Astrocyte (in vitro differentiated cells and primary cell): ENCODE data around the gene HOXC9. TPM values are rescaled to one million over a fixed set of nuclear protein-coding genes. Genes with fewer than 3 reads are reported as not detected.

ENCODE experiments used
- DNase-seq: peaks from one replicate; pipeline ENCODE4 v3.0.0-alpha.2; 2010; ENCODE audit warnings: low read depth
- FAIRE-seq: peaks from 2 replicates; lab custom pipeline; 2011; peaks lifted over from hg19 to GRCh38; lab: Jason Lieb, UNC
- H2AFZ ChIP-seq: 2 replicates; pipeline ENCODE4 v1.6.0; 2012; ENCODE audit warnings: low read depth, low read length, inconsistent platforms
- H3K27ac ChIP-seq: 2 replicates; pipeline ENCODE4 v1.5.1; 2011; ENCODE audit warnings: low read depth, low read length, inconsistent platforms
- H3K27me3 ChIP-seq: 2 replicates; pipeline ENCODE4 v1.6.0; 2011; ENCODE audit warnings: low read length, inconsistent platforms; ENCODE audit not compliant: insufficient read depth
- H3K36me3 ChIP-seq: 2 replicates; pipeline ENCODE4 v1.5.1; 2011; ENCODE audit warnings: low read length, inconsistent platforms; ENCODE audit not compliant: insufficient read depth
- H3K4me1 ChIP-seq: 2 replicates; pipeline ENCODE4 v1.5.1; 2011; ENCODE audit warnings: low read length, inconsistent platforms; ENCODE audit not compliant: insufficient read depth
- H3K4me2 ChIP-seq: 2 replicates; pipeline ENCODE4 v1.6.0; 2012; ENCODE audit warnings: low read length, inconsistent platforms
- H3K4me3 ChIP-seq: 2 replicates; pipeline ENCODE4 v1.5.1; 2011; ENCODE audit warnings: low read depth, mild to moderate bottlenecking, low read length, inconsistent platforms; ENCODE audit not compliant: insufficient read depth
- H3K79me2 ChIP-seq: 2 replicates; pipeline ENCODE4 v1.6.0; 2012; ENCODE audit warnings: mild to moderate bottlenecking, low read length, inconsistent platforms; ENCODE audit not compliant: insufficient read depth
- H3K9ac ChIP-seq: 2 replicates; pipeline ENCODE4 v1.6.0; 2012; ENCODE audit warnings: mild to moderate bottlenecking, low read length, inconsistent platforms
- H3K9me3 ChIP-seq: 2 replicates; pipeline ENCODE4 v1.5.1; 2012; ENCODE audit warnings: low read depth, mild to moderate bottlenecking, low read length, inconsistent platforms; ENCODE audit not compliant: insufficient read depth
- H4K20me1 ChIP-seq: 2 replicates; pipeline ENCODE4 v1.6.0; 2012; ENCODE audit warnings: low read length, inconsistent platforms; ENCODE audit not compliant: insufficient read depth
- H3K27ac Mint-ChIP-seq: one replicate; pipeline ENCODE4 v1.8.0; 2021; ENCODE audit warnings: mild to moderate bottlenecking, mixed read lengths; ENCODE audit not compliant: unreplicated experiment
- H3K27me3 Mint-ChIP-seq: one replicate; pipeline ENCODE4 v1.8.0; 2021; ENCODE audit warnings: low read depth, mixed read lengths; ENCODE audit not compliant: unreplicated experiment
- H3K36me3 Mint-ChIP-seq: one replicate; pipeline ENCODE4 v1.8.0; 2021; ENCODE audit warnings: low read depth, mixed read lengths; ENCODE audit not compliant: unreplicated experiment
- H3K4me1 Mint-ChIP-seq: one replicate; pipeline ENCODE4 v1.8.0; 2021; ENCODE audit warnings: low read depth, mixed read lengths; ENCODE audit not compliant: unreplicated experiment
- H3K4me3 Mint-ChIP-seq: one replicate; pipeline ENCODE4 v1.8.0; 2021; ENCODE audit warnings: mild to moderate bottlenecking, moderate library complexity, mixed read lengths; ENCODE audit not compliant: unreplicated experiment
- H3K9me3 Mint-ChIP-seq: one replicate; pipeline ENCODE4 v1.8.0; 2021; ENCODE audit warnings: mild to moderate bottlenecking, mixed read lengths; ENCODE audit not compliant: unreplicated experiment
- EZH2 ChIP-seq: IDR thresholded peaks from 2 replicates; pipeline ENCODE4 v1.6.1; 2012; ENCODE audit warnings: mild to moderate bottlenecking, low read length, inconsistent platforms; ENCODE audit not compliant: insufficient read depth
- total RNA-seq: library from RNA; stranded (reverse); gene quantifications from 2 replicates; pipeline ENCODE4 v1.2.1, GENCODE V29; 2021
- TF ChIP-seq, protein P1 (sequence below): IDR thresholded peaks from 2 replicates; pipeline ENCODE4 v1.5.1; 2011; ENCODE audit warnings: low read depth, mild to moderate bottlenecking, inconsistent platforms, low read length, moderate library complexity; ENCODE audit not compliant: insufficient read depth

HOXC9 gene
- total RNA-seq, 1 donor from 2014 or later = not detected

DNA sequence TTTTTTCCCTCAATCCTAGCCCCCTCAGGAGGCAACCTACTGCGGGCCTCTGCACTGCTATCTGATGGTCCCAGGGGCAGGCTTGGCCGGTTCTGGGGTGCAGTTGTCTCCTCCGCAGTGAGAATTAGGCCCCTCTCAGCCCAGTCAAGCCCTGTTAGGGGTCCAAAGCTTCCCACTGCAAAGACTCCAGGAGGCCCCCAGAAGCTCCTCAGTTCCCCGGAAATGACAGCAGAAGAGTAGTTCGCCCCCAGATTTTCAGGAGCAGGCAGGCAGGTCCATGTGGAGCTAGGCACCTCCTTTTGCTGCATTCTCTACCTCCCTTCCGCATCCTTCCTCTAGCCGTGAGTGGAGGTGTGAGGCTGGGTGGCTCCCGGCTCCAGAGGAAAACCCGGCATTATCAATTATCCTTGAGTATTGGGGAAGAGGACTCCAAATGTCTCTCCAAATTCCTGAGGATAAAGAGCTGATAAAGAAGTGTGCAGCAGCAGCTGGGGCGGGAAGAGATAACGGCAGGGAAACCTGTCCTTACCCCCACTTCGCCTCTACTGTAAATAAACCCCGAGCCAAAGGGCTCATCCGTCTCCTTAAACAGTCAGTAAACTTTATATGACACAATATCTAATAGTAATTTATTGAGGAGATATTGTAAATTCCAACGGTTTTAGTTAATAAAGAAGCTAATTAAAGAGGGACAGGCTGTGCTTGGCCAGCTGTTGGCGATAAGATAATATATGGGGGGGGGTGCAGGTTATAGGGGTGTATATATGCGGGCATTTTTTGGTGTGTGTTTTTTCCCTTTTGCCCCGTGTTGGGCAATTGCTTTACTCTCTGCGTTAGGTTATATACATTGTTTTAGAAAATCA lies 45.9 kb upstream of the HOXC9 start:
- H3K36me3 ChIP-seq = no peaks in the 10 kb centered on the region
- Mint-ChIP-seq H3K27me3 (peaks cover 85% of the 10 kb centered on the region), H3K36me3 (peaks cover 4% of the 10 kb centered on the region), H3K4me1 (no peaks in the 10 kb centered on the region), H3K9me3 (peaks cover 25% of the 10 kb centered on the region), H3K4me3 (no peak overlapping the region), H3K27ac (no peak overlapping the region)
- H2AFZ ChIP-seq = no peak overlapping the region
- H3K79me2 ChIP-seq = no peaks in the 10 kb centered on the region
- no peak overlapping the region for H3K9ac ChIP-seq
- peaks cover 4% of the 10 kb centered on the region for H4K20me1 ChIP-seq
- H3K4me3 ChIP-seq = no peak overlapping the region
- H3K4me1 ChIP-seq = no peaks in the 10 kb centered on the region
- H3K4me2 ChIP-seq = no peak overlapping the region
- H3K9me3 ChIP-seq = no peaks in the 10 kb centered on the region
- peaks cover 92% of the 10 kb centered on the region for H3K27me3 ChIP-seq
- no peak for FAIRE-seq
- H3K27ac ChIP-seq = no peak overlapping the region
- TF ChIP-seq EZH2 = no peak
- TF ChIP-seq, protein P1, sequence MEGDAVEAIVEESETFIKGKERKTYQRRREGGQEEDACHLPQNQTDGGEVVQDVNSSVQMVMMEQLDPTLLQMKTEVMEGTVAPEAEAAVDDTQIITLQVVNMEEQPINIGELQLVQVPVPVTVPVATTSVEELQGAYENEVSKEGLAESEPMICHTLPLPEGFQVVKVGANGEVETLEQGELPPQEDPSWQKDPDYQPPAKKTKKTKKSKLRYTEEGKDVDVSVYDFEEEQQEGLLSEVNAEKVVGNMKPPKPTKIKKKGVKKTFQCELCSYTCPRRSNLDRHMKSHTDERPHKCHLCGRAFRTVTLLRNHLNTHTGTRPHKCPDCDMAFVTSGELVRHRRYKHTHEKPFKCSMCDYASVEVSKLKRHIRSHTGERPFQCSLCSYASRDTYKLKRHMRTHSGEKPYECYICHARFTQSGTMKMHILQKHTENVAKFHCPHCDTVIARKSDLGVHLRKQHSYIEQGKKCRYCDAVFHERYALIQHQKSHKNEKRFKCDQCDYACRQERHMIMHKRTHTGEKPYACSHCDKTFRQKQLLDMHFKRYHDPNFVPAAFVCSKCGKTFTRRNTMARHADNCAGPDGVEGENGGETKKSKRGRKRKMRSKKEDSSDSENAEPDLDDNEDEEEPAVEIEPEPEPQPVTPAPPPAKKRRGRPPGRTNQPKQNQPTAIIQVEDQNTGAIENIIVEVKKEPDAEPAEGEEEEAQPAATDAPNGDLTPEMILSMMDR = no peak
- DNase-seq = no peak

DNA sequence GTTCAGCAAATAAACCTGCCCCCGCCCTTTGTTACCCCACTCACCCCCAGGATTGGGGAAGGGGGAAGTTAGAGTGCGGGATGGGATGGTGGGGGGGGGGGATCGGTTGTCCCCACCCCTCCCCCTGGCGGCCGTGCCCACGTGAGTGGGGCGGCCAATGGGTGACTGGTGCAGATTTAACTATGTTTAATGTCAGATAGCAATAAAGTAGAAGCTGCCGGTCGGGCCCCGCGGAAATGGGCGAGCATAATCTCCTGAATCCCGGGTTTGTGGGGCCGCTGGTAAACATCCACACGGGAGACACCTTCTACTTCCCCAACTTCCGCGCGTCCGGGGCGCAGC lies 45.3 kb upstream of the HOXC9 start, which contains the start of gene HOXC12:
Gene HOXC12 (plus strand): TSS at position 210 of the 342 bp plus-strand sequence. CDS start 27 bp downstream, at position 237.
- H3K4me1 Mint-ChIP-seq = no peaks in the 10 kb centered on the region
- no peak within 1 kb of the TSS for H2AFZ ChIP-seq
- H4K20me1 ChIP-seq = peaks cover 4% of the 10 kb centered on the region
- FAIRE-seq (no peak), DNase-seq (no peak)
- no peak for TF ChIP-seq EZH2
- TF ChIP-seq, protein P1 = no peak
- peaks cover 2% of the 10 kb centered on the region for H3K9me3 ChIP-seq
- no peak within 1 kb of the TSS for H3K27ac Mint-ChIP-seq
- H3K27me3 ChIP-seq = peaks cover 92% of the 10 kb centered on the region
- H3K27ac ChIP-seq = no peak within 1 kb of the TSS
- no peaks in the 10 kb centered on the region for H3K79me2 ChIP-seq
- no peak within 1 kb of the TSS for H3K4me2 ChIP-seq
- H3K36me3 ChIP-seq = no peaks in the 10 kb centered on the region
- peaks cover 25% of the 10 kb centered on the region for H3K9me3 Mint-ChIP-seq
- no peak within 1 kb of the TSS for H3K4me3 ChIP-seq
- no peaks in the 10 kb centered on the region for H3K4me1 ChIP-seq
- peaks cover 87% of the 10 kb centered on the region for H3K27me3 Mint-ChIP-seq
- H3K4me3 Mint-ChIP-seq = no peak within 1 kb of the TSS
- H3K36me3 Mint-ChIP-seq = peaks cover 4% of the 10 kb centered on the region
- no peak within 1 kb of the TSS for H3K9ac ChIP-seq
